GM23338 (cell line): Measurements from ENCODE around the gene TRPV5. TPM values are rescaled to one million over a fixed set of nuclear protein-coding genes. Genes with fewer than 3 reads are reported as not detected.

Experiments used
- ATAC-seq: fragments of 200-7000 bp; cut with Tn5 transposase; 3 replicates; pipeline ENCODE4 v1.9.1; 2020
- DNase-seq: peaks from one replicate; pipeline ENCODE4 v3.0.0-alpha.2; 2015; ENCODE audit warnings: low spot score
- H2AFZ ChIP-seq: fragments of 200-600 bp; sonication (generic); 2 replicates; pipeline ENCODE4 v1.8.0; 2016; ENCODE audit warnings: antibody characterized with exemption, mild to moderate bottlenecking, moderate library complexity
- H3F3A ChIP-seq: fragments of 200-600 bp; sonication (generic); replicated peaks from 2 replicates; pipeline ENCODE4 v1.8.0; 2017; ENCODE audit warnings: antibody characterized with exemption, mixed run types, low read depth
- H3K27ac ChIP-seq: fragments of 200-600 bp; sonication (generic); 2 replicates; pipeline ENCODE4 v1.6.1; 2016; ENCODE audit warnings: low read depth
- H3K27me3 ChIP-seq: fragments of 200-600 bp; sonication (generic); 2 replicates; pipeline ENCODE4 v1.8.0; 2016; ENCODE audit warnings: mild to moderate bottlenecking, mixed run types, moderate library complexity; ENCODE audit not compliant: insufficient read depth
- H3K36me3 ChIP-seq: fragments of 200-600 bp; sonication (generic); 2 replicates; pipeline ENCODE4 v1.8.0; 2016; ENCODE audit warnings: mild to moderate bottlenecking; ENCODE audit not compliant: insufficient read depth
- H3K4me1 ChIP-seq: fragments of 200-600 bp; sonication (generic); 2 replicates; pipeline ENCODE4 v1.8.0; 2016; ENCODE audit warnings: mild to moderate bottlenecking, moderate library complexity; ENCODE audit not compliant: insufficient read depth
- H3K4me2 ChIP-seq: fragments of 200-600 bp; sonication (generic); 2 replicates; pipeline ENCODE4 v1.7.1; 2017; ENCODE audit warnings: mixed run types
- H3K4me3 ChIP-seq: fragments of 200-600 bp; sonication (generic); 2 replicates; pipeline ENCODE4 v1.6.1; 2016; ENCODE audit warnings: mixed run types
- H3K79me2 ChIP-seq: fragments of 200-600 bp; sonication (generic); replicated peaks from 2 replicates; pipeline ENCODE4 v1.8.0; 2017; ENCODE audit warnings: mild to moderate bottlenecking; ENCODE audit not compliant: insufficient read depth
- H3K9me2 ChIP-seq: fragments of 200-600 bp; sonication (generic); 2 replicates; pipeline ENCODE4 v1.8.0; 2017; ENCODE audit not compliant: insufficient read depth
- H4K20me1 ChIP-seq: fragments of 200-600 bp; sonication (generic); replicated peaks from 2 replicates; pipeline ENCODE4 v1.8.0; 2017; ENCODE audit warnings: mild to moderate bottlenecking; ENCODE audit not compliant: insufficient read depth
- H3K27ac Mint-ChIP-seq: 2 replicates; pipeline ENCODE4 v1.8.0; 2020; ENCODE audit warnings: inconsistent platforms, mild to moderate bottlenecking, moderate library complexity, mixed read lengths
- H3K27me3 Mint-ChIP-seq: 3 replicates; pipeline ENCODE4 v1.8.0; 2022; ENCODE audit warnings: low read depth, mild to moderate bottlenecking, moderate library complexity, mixed read lengths, inconsistent platforms; ENCODE audit not compliant: insufficient read depth, poor library complexity
- H3K36me3 Mint-ChIP-seq: 3 replicates; pipeline ENCODE4 v1.8.0; 2021; ENCODE audit warnings: low read depth, mild to moderate bottlenecking, inconsistent platforms, moderate library complexity, mixed read lengths
- H3K4me1 Mint-ChIP-seq: 3 replicates; pipeline ENCODE4 v1.8.0; 2020; ENCODE audit warnings: mild to moderate bottlenecking, inconsistent platforms, mixed read lengths
- H3K4me3 Mint-ChIP-seq: 3 replicates; pipeline ENCODE4 v1.8.0; 2021; ENCODE audit warnings: moderate library complexity, mild to moderate bottlenecking, inconsistent platforms, mixed read lengths
- H3K9me3 Mint-ChIP-seq: 3 replicates; pipeline ENCODE4 v1.8.0; 2020; ENCODE audit warnings: moderate library complexity, mild to moderate bottlenecking, inconsistent platforms, mixed read lengths
- CREB1 ChIP-seq: fragments of 250-450 bp; sonication (Bioruptor Pico); IDR thresholded peaks from 2 replicates; pipeline ENCODE4 v1.5.0; 2020; ENCODE audit warnings: low read depth, mild to moderate bottlenecking, moderate library complexity
- EZH2 ChIP-seq: fragments of 200-600 bp; sonication (generic); IDR thresholded peaks from one replicate; pipeline ENCODE4 v1.8.0; 2017; ENCODE audit warnings: antibody characterized with exemption, mild to moderate bottlenecking, low read depth; ENCODE audit not compliant: unreplicated experiment
- EZH2phosphoT487 ChIP-seq: fragments of 200-600 bp; sonication (generic); IDR thresholded peaks from one replicate; pipeline ENCODE4 v1.8.1; 2018; ENCODE audit warnings: antibody characterized with exemption; ENCODE audit not compliant: unreplicated experiment
- JUNB ChIP-seq: IDR thresholded peaks from one replicate; pipeline ENCODE4 v1.6.1; 2016; ENCODE audit warnings: antibody characterized with exemption; ENCODE audit not compliant: unreplicated experiment
- NANOG ChIP-seq: IDR thresholded peaks from 2 replicates; pipeline ENCODE4 v1.6.1; 2016; ENCODE audit warnings: antibody characterized with exemption, borderline replicate concordance
- POLR2AphosphoS5 ChIP-seq: IDR thresholded peaks from 2 replicates; pipeline ENCODE4 v1.6.1; 2016; ENCODE audit warnings: antibody characterized with exemption, low read depth
- REST ChIP-seq: IDR thresholded peaks from one replicate; pipeline ENCODE4 v1.6.1; 2018; ENCODE audit warnings: antibody characterized with exemption; ENCODE audit not compliant: unreplicated experiment
- STAT1 ChIP-seq: IDR thresholded peaks from one replicate; pipeline ENCODE4 v1.6.1; 2016; ENCODE audit warnings: antibody characterized with exemption; ENCODE audit not compliant: unreplicated experiment
- ZNF114 ChIP-seq: fragments of 250-450 bp; sonication (Bioruptor Pico); IDR thresholded peaks from 2 replicates; pipeline ENCODE4 v1.5.0; 2020; ENCODE audit warnings: mild to moderate bottlenecking, moderate library complexity
- ZNF331 ChIP-seq: fragments of 250-450 bp; sonication (Bioruptor Pico); IDR thresholded peaks from 2 replicates; pipeline ENCODE4 v1.5.0; 2020; ENCODE audit warnings: low read depth, mild to moderate bottlenecking, moderate library complexity
- polyA plus RNA-seq: library from polyadenylated mRNA; unstranded; fragments of >200 nt; fragmentation: Nextera tagmentation; extraction: Ambion mirVana; gene quantifications from 2 replicates; pipeline ENCODE4 v1.2.1, GENCODE V29; 2016
- total RNA-seq: library from RNA; depleted of rRNA; stranded (reverse); fragments of >200 nt; shearing (Covaris generic); gene quantifications from 2 replicates; pipeline ENCODE4 v1.2.3, GENCODE V29; 2014
- TF ChIP-seq, protein P1 (sequence below), 2 experiments: fragments of 200-600 bp in 1 of 2; sonication (generic) in 1 of 2; conservative IDR thresholded peaks; 2 replicates each; pipeline versions ENCODE4 v1.5.1 to v1.6.1; 2016 to 2017; ENCODE audit warnings: antibody characterized with exemption in 2 of 2, low read depth in 2 of 2, mild to moderate bottlenecking in 2 of 2, moderate library complexity in 1 of 2
- TF ChIP-seq, protein P2 (sequence below): IDR thresholded peaks from 2 replicates; pipeline ENCODE4 v1.6.1; 2016; ENCODE audit warnings: antibody characterized with exemption
- TF ChIP-seq, protein P3 (sequence below): fragments of 250-450 bp; sonication (Bioruptor Pico); IDR thresholded peaks from 2 replicates; pipeline ENCODE4 v1.5.0; 2020; ENCODE audit warnings: mild to moderate bottlenecking, moderate library complexity

Gene TRPV5
- total and polyA plus RNA-seq, 2 experiments from 2014 or later: not detected

GRCh38 chr7:142913051-142913450 lies 20.5 kb downstream of the TRPV5 start (continued):
- no peak for TF ChIP-seq EZH2
- no peak for TF ChIP-seq ZNF114 (CRISPR knock-in tag)
- TF ChIP-seq JUNB: no peak
- no peak for TF ChIP-seq POLR2AphosphoS5
- TF ChIP-seq STAT1: no peak
- TF ChIP-seq, protein P1, sequence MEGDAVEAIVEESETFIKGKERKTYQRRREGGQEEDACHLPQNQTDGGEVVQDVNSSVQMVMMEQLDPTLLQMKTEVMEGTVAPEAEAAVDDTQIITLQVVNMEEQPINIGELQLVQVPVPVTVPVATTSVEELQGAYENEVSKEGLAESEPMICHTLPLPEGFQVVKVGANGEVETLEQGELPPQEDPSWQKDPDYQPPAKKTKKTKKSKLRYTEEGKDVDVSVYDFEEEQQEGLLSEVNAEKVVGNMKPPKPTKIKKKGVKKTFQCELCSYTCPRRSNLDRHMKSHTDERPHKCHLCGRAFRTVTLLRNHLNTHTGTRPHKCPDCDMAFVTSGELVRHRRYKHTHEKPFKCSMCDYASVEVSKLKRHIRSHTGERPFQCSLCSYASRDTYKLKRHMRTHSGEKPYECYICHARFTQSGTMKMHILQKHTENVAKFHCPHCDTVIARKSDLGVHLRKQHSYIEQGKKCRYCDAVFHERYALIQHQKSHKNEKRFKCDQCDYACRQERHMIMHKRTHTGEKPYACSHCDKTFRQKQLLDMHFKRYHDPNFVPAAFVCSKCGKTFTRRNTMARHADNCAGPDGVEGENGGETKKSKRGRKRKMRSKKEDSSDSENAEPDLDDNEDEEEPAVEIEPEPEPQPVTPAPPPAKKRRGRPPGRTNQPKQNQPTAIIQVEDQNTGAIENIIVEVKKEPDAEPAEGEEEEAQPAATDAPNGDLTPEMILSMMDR (conservative IDR thresholded peaks at IDR 0.05; ENCODE audit: low read depth in 2 of 2): no peak

DNA sequence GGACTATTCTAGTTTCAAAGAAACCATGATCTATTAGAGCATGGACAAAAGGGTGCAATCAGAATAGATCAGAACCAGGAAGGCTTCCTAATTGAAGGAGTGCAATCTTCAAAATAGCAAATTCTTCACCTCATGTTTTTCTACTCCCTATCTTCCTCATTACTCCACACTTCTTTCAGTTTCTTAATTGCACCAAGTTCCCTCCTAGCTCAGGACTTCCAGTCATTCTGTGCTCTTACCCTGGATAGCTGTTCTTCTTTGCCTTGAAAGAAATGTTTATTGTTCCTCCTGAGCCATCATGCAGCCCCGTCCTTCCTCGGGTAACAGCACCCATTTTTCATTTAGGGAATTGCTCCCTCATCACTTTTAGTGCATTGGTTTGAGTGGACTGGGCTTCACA lies 23.1 kb downstream of the TRPV5 start:
- H3K4me1 ChIP-seq: no peaks in the 10 kb centered on the region
- Mint-ChIP-seq H3K4me1 (peaks cover 2% of the 10 kb centered on the region; the same call in 1 of the 3 replicates), H3K4me3 (no peak overlapping the region), H3K9me3 (peaks cover 17% of the 10 kb centered on the region), H3K27ac (no peak overlapping the region), H3K36me3 (peaks cover 5% of the 10 kb centered on the region; the same call in 2 of the 3 replicates), H3K27me3 (peaks cover 8% of the 10 kb centered on the region)
- ATAC-seq (no peak), DNase-seq (no peak)
- H3K4me2 ChIP-seq: no peak overlapping the region
- no peaks in the 10 kb centered on the region for H3K36me3 ChIP-seq
- H3K27ac ChIP-seq: no peak overlapping the region
- no peak overlapping the region for H3K4me3 ChIP-seq
- no peak overlapping the region for H2AFZ ChIP-seq
- H3K27me3 ChIP-seq: no peaks in the 10 kb centered on the region
- H4K20me1 ChIP-seq: no peaks in the 10 kb centered on the region
- H3K79me2 ChIP-seq: no peaks in the 10 kb centered on the region
- H3F3A ChIP-seq: no peaks in the 10 kb centered on the region
- H3K9me2 ChIP-seq: peaks cover 14% of the 10 kb centered on the region
- TF ChIP-seq NANOG: no peak
- TF ChIP-seq EZH2phosphoT487: no peak
- TF ChIP-seq EZH2: no peak
- TF ChIP-seq ZNF114 (CRISPR knock-in tag): no peak
- TF ChIP-seq, protein P2, sequence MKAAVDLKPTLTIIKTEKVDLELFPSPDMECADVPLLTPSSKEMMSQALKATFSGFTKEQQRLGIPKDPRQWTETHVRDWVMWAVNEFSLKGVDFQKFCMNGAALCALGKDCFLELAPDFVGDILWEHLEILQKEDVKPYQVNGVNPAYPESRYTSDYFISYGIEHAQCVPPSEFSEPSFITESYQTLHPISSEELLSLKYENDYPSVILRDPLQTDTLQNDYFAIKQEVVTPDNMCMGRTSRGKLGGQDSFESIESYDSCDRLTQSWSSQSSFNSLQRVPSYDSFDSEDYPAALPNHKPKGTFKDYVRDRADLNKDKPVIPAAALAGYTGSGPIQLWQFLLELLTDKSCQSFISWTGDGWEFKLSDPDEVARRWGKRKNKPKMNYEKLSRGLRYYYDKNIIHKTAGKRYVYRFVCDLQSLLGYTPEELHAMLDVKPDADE: no peak
- TF ChIP-seq CREB1: no peak
- no peak for TF ChIP-seq REST
- TF ChIP-seq ZNF331 (CRISPR knock-in tag): no peak
- TF ChIP-seq, protein P3, sequence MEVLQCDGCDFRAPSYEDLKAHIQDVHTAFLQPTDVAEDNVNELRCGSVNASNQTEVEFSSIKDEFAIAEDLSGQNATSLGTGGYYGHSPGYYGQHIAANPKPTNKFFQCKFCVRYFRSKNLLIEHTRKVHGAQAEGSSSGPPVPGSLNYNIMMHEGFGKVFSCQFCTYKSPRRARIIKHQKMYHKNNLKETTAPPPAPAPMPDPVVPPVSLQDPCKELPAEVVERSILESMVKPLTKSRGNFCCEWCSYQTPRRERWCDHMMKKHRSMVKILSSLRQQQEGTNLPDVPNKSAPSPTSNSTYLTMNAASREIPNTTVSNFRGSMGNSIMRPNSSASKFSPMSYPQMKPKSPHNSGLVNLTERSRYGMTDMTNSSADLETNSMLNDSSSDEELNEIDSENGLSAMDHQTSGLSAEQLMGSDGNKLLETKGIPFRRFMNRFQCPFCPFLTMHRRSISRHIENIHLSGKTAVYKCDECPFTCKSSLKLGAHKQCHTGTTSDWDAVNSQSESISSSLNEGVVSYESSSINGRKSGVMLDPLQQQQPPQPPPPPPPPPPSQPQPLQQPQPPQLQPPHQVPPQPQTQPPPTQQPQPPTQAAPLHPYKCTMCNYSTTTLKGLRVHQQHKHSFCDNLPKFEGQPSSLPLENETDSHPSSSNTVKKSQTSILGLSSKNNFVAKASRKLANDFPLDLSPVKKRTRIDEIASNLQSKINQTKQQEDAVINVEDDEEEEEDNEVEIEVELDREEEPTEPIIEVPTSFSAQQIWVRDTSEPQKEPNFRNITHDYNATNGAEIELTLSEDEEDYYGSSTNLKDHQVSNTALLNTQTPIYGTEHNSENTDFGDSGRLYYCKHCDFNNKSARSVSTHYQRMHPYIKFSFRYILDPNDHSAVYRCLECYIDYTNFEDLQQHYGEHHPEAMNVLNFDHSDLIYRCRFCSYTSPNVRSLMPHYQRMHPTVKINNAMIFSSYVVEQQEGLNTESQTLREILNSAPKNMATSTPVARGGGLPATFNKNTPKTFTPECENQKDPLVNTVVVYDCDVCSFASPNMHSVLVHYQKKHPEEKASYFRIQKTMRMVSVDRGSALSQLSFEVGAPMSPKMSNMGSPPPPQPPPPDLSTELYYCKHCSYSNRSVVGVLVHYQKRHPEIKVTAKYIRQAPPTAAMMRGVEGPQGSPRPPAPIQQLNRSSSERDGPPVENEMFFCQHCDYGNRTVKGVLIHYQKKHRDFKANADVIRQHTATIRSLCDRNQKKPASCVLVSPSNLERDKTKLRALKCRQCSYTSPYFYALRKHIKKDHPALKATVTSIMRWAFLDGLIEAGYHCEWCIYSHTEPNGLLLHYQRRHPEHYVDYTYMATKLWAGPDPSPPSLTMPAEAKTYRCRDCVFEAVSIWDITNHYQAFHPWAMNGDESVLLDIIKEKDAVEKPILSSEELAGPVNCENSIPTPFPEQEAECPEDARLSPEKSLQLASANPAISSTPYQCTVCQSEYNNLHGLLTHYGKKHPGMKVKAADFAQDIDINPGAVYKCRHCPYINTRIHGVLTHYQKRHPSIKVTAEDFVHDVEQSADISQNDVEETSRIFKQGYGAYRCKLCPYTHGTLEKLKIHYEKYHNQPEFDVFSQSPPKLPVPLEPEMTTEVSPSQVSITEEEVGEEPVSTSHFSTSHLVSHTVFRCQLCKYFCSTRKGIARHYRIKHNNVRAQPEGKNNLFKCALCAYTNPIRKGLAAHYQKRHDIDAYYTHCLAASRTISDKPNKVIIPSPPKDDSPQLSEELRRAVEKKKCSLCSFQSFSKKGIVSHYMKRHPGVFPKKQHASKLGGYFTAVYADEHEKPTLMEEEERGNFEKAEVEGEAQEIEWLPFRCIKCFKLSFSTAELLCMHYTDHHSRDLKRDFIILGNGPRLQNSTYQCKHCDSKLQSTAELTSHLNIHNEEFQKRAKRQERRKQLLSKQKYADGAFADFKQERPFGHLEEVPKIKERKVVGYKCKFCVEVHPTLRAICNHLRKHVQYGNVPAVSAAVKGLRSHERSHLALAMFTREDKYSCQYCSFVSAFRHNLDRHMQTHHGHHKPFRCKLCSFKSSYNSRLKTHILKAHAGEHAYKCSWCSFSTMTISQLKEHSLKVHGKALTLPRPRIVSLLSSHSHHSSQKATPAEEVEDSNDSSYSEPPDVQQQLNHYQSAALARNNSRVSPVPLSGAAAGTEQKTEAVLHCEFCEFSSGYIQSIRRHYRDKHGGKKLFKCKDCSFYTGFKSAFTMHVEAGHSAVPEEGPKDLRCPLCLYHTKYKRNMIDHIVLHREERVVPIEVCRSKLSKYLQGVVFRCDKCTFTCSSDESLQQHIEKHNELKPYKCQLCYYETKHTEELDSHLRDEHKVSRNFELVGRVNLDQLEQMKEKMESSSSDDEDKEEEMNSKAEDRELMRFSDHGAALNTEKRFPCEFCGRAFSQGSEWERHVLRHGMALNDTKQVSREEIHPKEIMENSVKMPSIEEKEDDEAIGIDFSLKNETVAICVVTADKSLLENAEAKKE (CRISPR knock-in tag): no peak
